ENCODE measurements around the gene PPL.

GRCh38 chr16:4926928-4927327 lies 10.0 kb downstream of the PPL start:
- TF ChIP-seq CTCF (IDR thresholded peaks at IDR 0.05), result no peak
- no peak for TF ChIP-seq POLR2A (IDR thresholded peaks at IDR 0.05)

Measured in Peyer's patch (tissue), 4 donors.